BLaER1 treated with 17β-estradiol and CSF1 and Interleukin-3, amounts not matched to agents 10 nM and 100 nM (cell line): ENCODE data around the gene PPP6C.
"Not testable (repeated sequence)": the region's sequence is repeated elsewhere in the genome, so short reads cannot be mapped to it uniquely, and the experiment has no call there.

ENCODE experiments used
- H3K27ac ChIP-seq, 11 experiments: shearing (Covaris generic); formaldehyde crosslinking; 2 replicates each; pipeline ENCODE4 v1.8.1; 2022
- H3K27me3 ChIP-seq, 11 experiments: shearing (Covaris generic); formaldehyde crosslinking; 2 replicates each; pipeline ENCODE4 v1.8.1; 2022
- H3K36me3 ChIP-seq, 11 experiments: shearing (Covaris generic); formaldehyde crosslinking; 2 replicates each; pipeline ENCODE4 v1.8.1; 2022
- H3K4me1 ChIP-seq, 10 experiments: shearing (Covaris generic); formaldehyde crosslinking; 2 replicates each; pipeline ENCODE4 v1.8.1; 2022
- H3K4me2 ChIP-seq, 11 experiments: shearing (Covaris generic); formaldehyde crosslinking; 2 replicates each; pipeline ENCODE4 v1.8.1; 2022
- H3K4me3 ChIP-seq, 10 experiments: shearing (Covaris generic); formaldehyde crosslinking; 2 replicates each; pipeline ENCODE4 v1.8.1; 2022
- H3K9ac ChIP-seq, 11 experiments: shearing (Covaris generic); formaldehyde crosslinking; 2 replicates each; pipeline ENCODE4 v1.8.1; 2022
- H3K9me3 ChIP-seq, 11 experiments: shearing (Covaris generic); formaldehyde crosslinking; replicated peaks in 1 of 11; 2 replicates each; pipeline ENCODE4 v1.8.1; 2022
- H4K20me1 ChIP-seq, 11 experiments: shearing (Covaris generic); formaldehyde crosslinking; 2 replicates each; pipeline ENCODE4 v1.8.1; 2022
- Cebpa-rat ChIP-seq, 11 experiments: shearing (Covaris generic); IDR thresholded peaks; 2 replicates each; pipeline ENCODE4 v1.8.1; 2022

The PPP6C gene

GRCh38 chr9:125172031-125172755 lies 17.4 kb downstream of the PPP6C start:
- H3K36me3 ChIP-seq: peaks cover 44 to 89% (median 76%) of the 10 kb centered on the region in 11 experiments
- H3K27me3 ChIP-seq: no peaks in the 10 kb centered on the region
- no peaks in the 10 kb centered on the region for H3K9me3 ChIP-seq
- H3K9ac ChIP-seq: no peak overlapping the region
- H3K4me2 ChIP-seq: peak overlapping the region; percentile 10 to 75 (median 58); a peak in 21 of 22 replicates
- no peak for TF ChIP-seq Cebpa-rat (IDR thresholded peaks at IDR 0.05)
- peaks cover 14 to 31% (median 22%) of the 10 kb centered on the region in 10 experiments for H3K4me1 ChIP-seq
- H3K4me3 ChIP-seq: no peak overlapping the region
- H3K27ac ChIP-seq: peak overlapping the region in 4 of 11 experiments; percentile 2 to 44 (median 24); a peak in 3 of 22 replicates
- H4K20me1 ChIP-seq: peaks cover 49 to 98% (median 60%) of the 10 kb centered on the region in 11 experiments; a peak in 21 of 22 replicates

- Histone ChIP-seq H3K27ac (no peak overlapping the region), H3K9me3 (no peaks in the 10 kb centered on the region), H3K4me3 (no peak overlapping the region), H3K4me1 (peaks cover 14 to 30% (median 22%) of the 10 kb centered on the region in 10 experiments), H3K9ac (no peak overlapping the region), H3K36me3 (peaks cover 58 to 94% (median 78%) of the 10 kb centered on the region in 11 experiments), H3K27me3 (no peaks in the 10 kb centered on the region), H3K4me2 (no peak overlapping the region), H4K20me1 (peaks cover 38 to 92% (median 55%) of the 10 kb centered on the region in 11 experiments; a peak in 20 of 22 replicates)
- TF ChIP-seq Cebpa-rat (IDR thresholded peaks at IDR 0.05): no peak
Measured at GRCh38 chr9:125169895-125170294, 19.7 kb downstream of the PPP6C start.

- Histone ChIP-seq H3K4me1 (peaks cover 0 to under 1% (median 0%) of the 10 kb centered on the region in 10 experiments; a peak in 1 of 20 replicates), H3K4me2 (no peak overlapping the region), H3K9me3 (no peaks in the 10 kb centered on the region), H4K20me1 (peaks cover 13 to 86% (median 42%) of the 10 kb centered on the region in 11 experiments; a peak in 19 of 22 replicates), H3K27ac (no peak overlapping the region), H3K9ac (no peak overlapping the region), H3K4me3 (no peak overlapping the region), H3K36me3 (peaks cover 56 to 95% (median 77%) of the 10 kb centered on the region in 11 experiments), H3K27me3 (no peaks in the 10 kb centered on the region)
- TF ChIP-seq Cebpa-rat (IDR thresholded peaks at IDR 0.05): no peak
Measured at GRCh38 chr9:125166762-125167161, 22.8 kb downstream of the PPP6C start.

- H3K27me3 ChIP-seq, H3K27ac ChIP-seq, H3K4me1 ChIP-seq, H3K4me3 ChIP-seq, H3K4me2 ChIP-seq, H3K9ac ChIP-seq, H3K9me3 ChIP-seq: not testable (repeated sequence)
- Histone ChIP-seq H4K20me1 (peaks cover 10 to 76% (median 47%) of the 10 kb centered on the region in 11 experiments; a peak in 19 of 22 replicates), H3K36me3 (peaks cover 41 to 94% (median 72%) of the 10 kb centered on the region in 11 experiments)
Measured at GRCh38 chr9:125162891-125163290, 26.7 kb downstream of the PPP6C start.

- no peaks in the 10 kb centered on the region for H3K9me3 ChIP-seq
- H3K4me3 ChIP-seq: no peak overlapping the region
- H3K27me3 ChIP-seq: no peaks in the 10 kb centered on the region
- peaks cover 4 to 63% (median 38%) of the 10 kb centered on the region in 11 experiments; a peak in 19 of 22 replicates for H4K20me1 ChIP-seq
- peaks cover 53 to 96% (median 76%) of the 10 kb centered on the region in 11 experiments for H3K36me3 ChIP-seq
- H3K4me2 ChIP-seq: no peak overlapping the region
- no peak overlapping the region for H3K27ac ChIP-seq
- no peak overlapping the region for H3K9ac ChIP-seq
- no peaks in the 10 kb centered on the region for H3K4me1 ChIP-seq
- TF ChIP-seq Cebpa-rat (IDR thresholded peaks at IDR 0.05): no peak; a peak in 1 of 22 replicates
Measured at GRCh38 chr9:125161284-125161918, 28.2 kb downstream of the PPP6C start.

- Histone ChIP-seq H3K4me1 (no peaks in the 10 kb centered on the region), H3K27me3 (no peaks in the 10 kb centered on the region), H3K27ac (no peak overlapping the region), H4K20me1 (peaks cover 4 to 57% (median 36%) of the 10 kb centered on the region in 11 experiments; a peak in 19 of 22 replicates), H3K4me2 (no peak overlapping the region), H3K9me3 (no peaks in the 10 kb centered on the region), H3K36me3 (peaks cover 47 to 93% (median 71%) of the 10 kb centered on the region in 11 experiments), H3K4me3 (no peak overlapping the region), H3K9ac (no peak overlapping the region)
- TF ChIP-seq Cebpa-rat (IDR thresholded peaks at IDR 0.05): no peak
Measured at GRCh38 chr9:125160750-125161149, 28.9 kb downstream of the PPP6C start.

- TF ChIP-seq Cebpa-rat (IDR thresholded peaks at IDR 0.05): no peak
- Histone ChIP-seq H3K27ac (no peak overlapping the region), H3K9ac (no peak overlapping the region), H3K36me3 (peaks cover 74 to 96% (median 86%) of the 10 kb centered on the region in 11 experiments), H4K20me1 (peaks cover 0 to 42% (median 21%) of the 10 kb centered on the region in 11 experiments; a peak in 17 of 22 replicates), H3K4me2 (no peak overlapping the region), H3K4me1 (no peaks in the 10 kb centered on the region), H3K4me3 (no peak overlapping the region), H3K27me3 (no peaks in the 10 kb centered on the region), H3K9me3 (no peaks in the 10 kb centered on the region)
Measured at GRCh38 chr9:125156551-125156950, 33.1 kb downstream of the PPP6C start.

- Histone ChIP-seq H3K4me3 (no peak overlapping the region), H3K4me1 (no peaks in the 10 kb centered on the region), H3K9me3 (no peaks in the 10 kb centered on the region), H4K20me1 (peaks cover 0 to 18% (median 10%) of the 10 kb centered on the region in 11 experiments; a peak in 8 of 22 replicates), H3K36me3 (peaks cover 81 to 97% (median 89%) of the 10 kb centered on the region in 11 experiments), H3K4me2 (no peak overlapping the region), H3K9ac (no peak overlapping the region), H3K27ac (no peak overlapping the region), H3K27me3 (no peaks in the 10 kb centered on the region)
- TF ChIP-seq Cebpa-rat (IDR thresholded peaks at IDR 0.05): no peak
Measured at GRCh38 chr9:125153712-125154367, 35.8 kb downstream of the PPP6C start.

- Histone ChIP-seq H3K9me3 (no peaks in the 10 kb centered on the region), H3K9ac (no peak overlapping the region), H3K36me3 (peaks cover 70 to 84% (median 76%) of the 10 kb centered on the region in 11 experiments), H3K27ac (no peak overlapping the region), H3K4me3 (no peak overlapping the region), H3K4me2 (no peak overlapping the region), H3K27me3 (no peaks in the 10 kb centered on the region), H4K20me1 (peaks cover 0 to 11% (median 7%) of the 10 kb centered on the region in 11 experiments; a peak in 8 of 22 replicates), H3K4me1 (0 out of 20 replicates have a peak, but pooled peaks cover 0 to 1% (median 0%) of the 10 kb centered on the region in 10 experiments)
- no peak for TF ChIP-seq Cebpa-rat (IDR thresholded peaks at IDR 0.05)
Measured at GRCh38 chr9:125151730-125152129, 37.9 kb downstream of the PPP6C start.
